ENCODE results near the gene P2RX2.

P2RX2 gene

GRCh38 chr12:132668191-132669088, 49.9 kb downstream of the P2RX2 start:
- no peak for DNase-seq

GRCh38 chr12:132669166-132669879, 50.7 kb downstream of the P2RX2 start:
- DNase-seq, result no peak
